Activated CD8-positive, alpha-beta memory T cell treated with anti-CD3 and anti-CD28 coated beads, Interleukin-2, amount 50 U/mL, for 4 hours (primary cell): ENCODE results near the gene EEFSEC.

Experiments used
- DNase-seq: peaks from one replicate; pipeline ENCODE4 v3.0.0-alpha.2; 2020

Gene EEFSEC

GRCh38 chr3:128376516-128376915, 223.2 kb downstream of the EEFSEC start:
- DNase-seq = no peak

- no peak for DNase-seq
These were observed 225.5 kb downstream of the EEFSEC start for GRCh38 chr3:128378631-128379347.

- no peak for DNase-seq
These were observed 226.3 kb downstream of the EEFSEC start for GRCh38 chr3:128379367-128380160.

DNA sequence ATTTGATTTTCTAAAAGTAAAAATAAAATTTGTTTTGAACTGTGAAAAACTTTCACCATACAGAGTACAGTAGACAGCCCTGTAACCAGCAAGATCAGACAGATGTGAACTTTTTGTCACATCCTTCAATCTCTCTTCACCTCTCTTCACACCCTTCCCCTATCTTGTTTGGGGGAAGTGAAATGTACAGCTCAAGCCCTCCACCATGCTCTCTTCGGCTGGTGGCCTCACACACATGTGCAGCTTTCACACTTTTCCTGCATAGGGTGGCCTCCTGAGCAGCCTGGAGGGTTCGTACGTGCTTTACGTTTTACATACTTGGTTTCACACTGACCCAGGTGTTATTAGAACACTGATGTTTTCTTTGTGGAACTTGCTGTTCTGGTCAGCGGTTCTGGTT, 227.0 kb downstream of the EEFSEC start:
- DNase-seq = no peak

GRCh38 chr3:128380719-128381118, 227.4 kb downstream of the EEFSEC start:
- DNase-seq = no peak

GRCh38 chr3:128381609-128382008, 228.3 kb downstream of the EEFSEC start:
- DNase-seq = no peak

- DNase-seq = no peak
These were observed 229.0 kb downstream of the EEFSEC start for GRCh38 chr3:128382221-128382807.

DNA sequence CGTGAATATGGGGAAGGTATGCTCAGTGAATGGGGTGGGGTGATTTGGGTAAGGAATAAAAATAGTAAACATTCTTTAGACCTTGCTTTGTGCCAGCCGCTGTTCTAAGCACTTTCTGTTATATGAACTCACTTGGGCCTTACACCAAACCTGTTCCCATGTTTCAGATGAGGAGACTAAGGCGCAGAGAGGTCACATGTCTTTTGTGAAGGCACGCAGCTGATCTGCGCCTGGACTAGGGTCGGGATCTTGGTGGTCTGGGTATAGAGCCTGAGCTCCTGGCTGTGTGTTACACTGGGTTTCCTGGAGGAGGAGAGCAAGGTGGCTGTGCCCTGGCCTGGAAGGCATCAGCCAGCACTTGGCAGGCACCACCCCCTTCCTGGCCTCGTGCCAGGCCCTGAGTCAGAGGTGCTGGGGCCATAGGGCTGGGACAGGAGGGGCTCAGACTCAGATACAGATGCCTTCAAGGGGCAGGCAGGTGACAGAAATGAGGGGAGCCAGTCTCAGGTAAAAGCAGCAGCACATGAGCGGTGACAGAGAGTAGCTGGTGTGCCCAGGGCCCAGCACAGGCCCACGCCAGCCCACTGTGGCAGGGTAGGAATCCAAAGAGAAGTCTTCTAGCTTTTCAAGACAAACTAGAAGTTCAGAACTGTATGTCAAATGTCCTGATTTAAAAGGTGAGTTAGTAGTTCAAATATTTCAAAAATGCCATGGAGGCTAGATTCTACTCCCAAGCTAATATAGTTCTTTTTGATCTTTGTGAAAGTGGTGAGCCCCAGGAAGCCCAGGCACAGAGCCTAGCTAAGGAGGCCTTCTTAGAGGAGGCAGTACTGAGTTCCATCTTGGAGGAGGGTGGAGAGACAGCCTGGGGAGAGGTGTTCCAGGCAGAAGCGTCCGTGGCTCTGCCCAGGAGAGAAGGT, 230.3 kb downstream of the EEFSEC start:
- DNase-seq = peak; percentile 70

DNA sequence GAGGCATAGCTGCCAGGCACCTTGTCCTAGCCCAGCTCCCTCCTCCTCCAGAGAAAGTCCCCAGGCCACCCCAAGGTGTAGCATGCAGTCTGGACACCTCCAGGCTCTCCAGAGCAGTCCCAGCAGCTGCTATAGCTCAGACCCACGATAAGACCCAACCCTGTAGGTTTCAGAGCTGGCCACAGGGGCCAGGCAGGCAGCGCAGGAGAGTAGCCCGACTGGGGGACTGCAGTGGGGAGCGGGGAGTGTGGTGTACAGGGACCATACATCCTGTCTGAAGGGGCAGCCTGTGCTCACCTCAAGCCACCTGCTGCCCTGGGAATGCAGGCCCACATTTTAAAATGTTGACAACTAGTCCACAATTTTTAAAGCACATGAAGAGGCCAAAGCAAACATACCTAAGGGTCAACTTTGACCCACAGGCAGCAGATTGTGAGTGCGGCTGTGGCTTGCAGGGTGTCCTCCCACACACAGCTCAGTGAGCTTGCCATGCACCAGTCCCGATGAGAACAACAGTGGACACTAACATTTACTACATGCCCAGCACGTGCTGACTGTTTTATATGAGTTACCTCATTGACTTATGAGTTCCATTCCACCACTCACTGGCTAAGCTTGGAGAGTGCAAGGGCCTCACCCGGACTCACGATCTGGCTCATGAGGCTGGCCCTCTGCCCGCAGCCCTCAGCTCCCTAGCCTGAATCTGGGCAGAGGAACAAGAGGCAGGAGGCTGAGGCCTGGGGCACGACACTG, 232.0 kb downstream of the EEFSEC start:
- DNase-seq = no peak

DNA sequence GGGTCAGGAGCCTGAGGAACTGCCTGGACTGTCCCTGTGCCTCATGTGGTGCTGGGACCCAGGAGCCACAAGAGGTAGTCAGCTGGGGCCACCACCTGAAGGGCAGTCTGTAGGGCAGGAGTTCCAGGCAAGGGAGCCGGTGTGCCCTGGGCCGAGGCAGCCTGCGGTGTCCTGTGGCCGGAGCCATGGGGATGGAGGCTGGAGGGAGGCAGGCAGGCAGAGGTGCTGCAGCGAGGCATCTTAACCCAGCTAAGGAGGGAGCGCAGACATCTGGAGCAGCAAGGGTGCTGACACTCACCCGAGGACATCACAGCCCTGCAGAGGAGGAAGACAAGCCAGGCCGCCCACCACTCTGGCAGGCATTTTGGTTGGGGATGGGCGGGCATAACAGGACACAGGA, 235.7 kb downstream of the EEFSEC start:
- DNase-seq = no peak

DNA sequence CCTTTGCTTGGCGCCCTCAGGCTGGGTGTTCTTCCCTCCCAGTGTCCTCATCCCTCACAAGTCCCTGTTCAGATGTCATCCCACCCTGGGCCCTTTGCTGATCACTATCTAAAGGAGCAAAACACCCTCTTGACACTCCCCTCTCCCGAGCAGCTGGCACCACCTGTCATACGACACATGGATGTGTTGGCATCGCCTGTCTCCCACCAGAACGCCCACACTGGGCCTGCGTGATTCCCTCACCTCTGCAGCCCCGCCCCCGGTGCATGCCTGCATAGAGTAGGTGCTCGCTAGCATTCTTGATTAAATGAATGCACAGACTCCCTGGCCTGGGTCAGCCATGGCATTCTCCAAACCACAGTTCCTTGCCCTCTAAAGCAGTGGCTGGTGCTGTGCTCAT, 237.6 kb downstream of the EEFSEC start:
- no peak for DNase-seq

DNA sequence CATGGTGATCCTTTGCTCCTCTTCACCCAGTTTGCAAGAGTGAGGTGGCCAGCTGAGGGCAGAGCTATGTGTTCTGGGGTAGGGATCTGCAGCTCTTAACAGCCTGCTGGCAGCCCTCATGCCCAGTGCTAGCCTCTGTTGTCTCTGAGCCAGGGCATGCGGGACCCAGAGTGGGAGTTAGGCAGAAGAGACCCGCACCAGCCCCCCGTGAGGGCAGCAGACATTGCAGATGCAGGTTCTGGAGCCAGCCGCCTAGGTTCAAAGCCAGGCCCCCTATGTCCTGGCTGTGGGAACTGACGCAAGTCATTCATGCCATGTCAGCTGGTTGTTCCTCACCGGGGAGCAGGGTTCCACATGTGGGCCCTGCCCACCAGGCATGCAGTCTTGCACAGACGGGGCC, 238.7 kb downstream of the EEFSEC start:
- DNase-seq = no peak

DNA sequence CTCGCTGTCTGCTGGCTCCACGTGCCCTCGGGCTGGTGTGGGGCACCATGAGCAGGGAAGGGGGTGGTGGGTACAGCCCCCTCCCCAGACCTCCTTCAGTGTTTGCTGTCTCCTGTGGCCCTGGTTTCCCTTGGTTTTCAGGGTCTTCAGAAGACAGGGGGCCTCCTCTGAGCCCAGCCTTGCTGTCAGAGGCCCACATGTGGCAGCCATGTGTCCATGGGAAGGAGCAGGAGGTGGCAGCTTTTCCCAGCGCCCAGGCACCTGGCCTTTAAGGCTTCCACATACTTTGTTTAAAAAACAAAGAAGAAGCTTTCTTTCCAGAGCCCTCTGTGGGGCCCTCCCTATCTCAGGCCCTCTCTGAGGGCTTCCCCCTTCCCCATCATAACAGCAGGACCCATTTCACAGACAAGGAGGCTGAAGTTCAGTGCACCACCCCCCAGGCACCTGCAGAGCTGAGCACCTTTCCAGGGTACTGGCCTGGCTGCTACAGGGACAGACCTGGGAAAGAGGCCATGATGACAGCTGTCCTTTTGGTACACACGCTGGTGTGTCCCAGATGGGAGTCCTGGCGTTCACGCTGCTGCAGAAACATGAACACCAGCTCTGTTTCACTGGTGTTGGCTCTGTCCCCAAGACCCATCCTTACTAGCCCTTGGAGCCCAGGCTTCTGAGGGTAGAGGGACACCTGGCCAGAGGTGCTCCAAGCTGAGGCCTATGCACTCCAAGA, 239.7 kb downstream of the EEFSEC start:
- DNase-seq = no peak

GRCh38 chr3:128394033-128394432, 240.8 kb downstream of the EEFSEC start:
- DNase-seq = no peak

DNA sequence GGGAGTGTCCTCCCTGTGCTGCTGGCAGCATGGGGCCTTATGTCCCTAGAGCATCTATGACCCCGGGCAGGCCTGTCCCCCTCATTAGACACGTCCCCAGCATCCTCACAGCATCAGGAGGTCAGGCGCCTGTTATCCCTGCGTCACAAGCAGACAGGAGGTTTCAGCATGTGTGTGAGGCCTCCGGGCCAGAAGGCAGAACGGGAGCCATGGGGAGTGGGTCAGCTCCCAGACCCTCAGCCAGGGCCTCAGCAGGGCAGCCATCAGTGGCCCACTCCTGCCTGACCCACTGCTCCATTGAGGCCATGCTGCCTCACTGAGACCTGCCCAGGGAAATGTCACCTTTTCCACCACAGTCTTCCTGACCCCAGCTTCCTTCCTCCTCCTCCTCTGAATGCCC, 241.8 kb downstream of the EEFSEC start:
- no peak for DNase-seq

DNA sequence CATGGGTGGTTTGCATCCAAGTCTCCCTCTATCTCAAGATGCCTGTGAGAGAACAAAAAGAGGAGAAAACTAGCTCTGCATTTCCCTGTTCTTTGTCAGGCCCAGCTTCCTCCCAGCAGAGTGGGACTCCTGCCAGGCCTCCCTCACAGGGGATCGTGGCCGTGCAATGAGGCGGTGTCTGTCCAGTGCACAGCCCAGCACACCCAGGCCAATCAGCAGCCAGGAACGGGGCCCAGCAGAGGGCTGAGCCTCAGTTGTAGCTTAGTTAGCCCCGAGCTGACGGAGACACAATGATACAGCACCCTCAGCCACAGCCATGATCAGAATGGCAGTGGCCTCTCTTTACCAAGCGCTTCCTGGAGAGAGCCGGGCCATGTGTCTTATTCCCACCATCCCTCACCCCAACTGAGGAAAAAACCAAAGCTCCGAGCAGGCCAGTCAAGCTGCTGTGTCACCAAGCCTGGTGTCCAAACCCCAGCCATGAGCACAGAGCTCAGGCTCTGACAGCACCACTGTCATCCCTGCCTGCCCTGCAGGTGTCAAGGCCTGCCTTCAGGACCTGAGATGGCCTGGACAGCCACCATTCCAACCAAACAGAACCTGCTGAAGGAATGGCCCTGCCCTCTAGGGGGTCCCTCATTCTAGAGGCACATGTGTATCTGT, 242.3 kb downstream of the EEFSEC start:
- DNase-seq = no peak

DNA sequence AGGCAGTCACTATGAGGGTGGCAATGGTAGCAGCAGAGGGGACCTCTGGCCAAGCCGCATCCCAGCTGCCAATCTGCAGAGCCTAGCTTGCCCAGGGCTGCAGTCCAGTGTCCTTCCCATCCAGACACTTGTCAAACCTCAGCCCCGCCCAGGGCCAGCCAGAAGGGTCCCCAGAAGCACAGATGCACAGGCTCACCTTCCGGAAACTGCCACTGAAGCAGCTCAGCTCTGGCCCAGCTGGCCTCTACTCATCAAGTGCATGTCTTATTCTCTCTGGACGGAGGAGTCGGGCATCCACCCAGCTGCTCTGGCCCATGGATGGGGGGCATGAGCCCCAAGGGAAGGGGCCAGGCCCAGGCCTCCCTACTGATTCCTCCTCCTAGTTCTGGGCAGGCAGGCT, 244.2 kb downstream of the EEFSEC start:
- DNase-seq = no peak

- DNase-seq = no peak
These were observed 245.3 kb downstream of the EEFSEC start for GRCh38 chr3:128398586-128398985.

- no peak for DNase-seq
These were observed 246.1 kb downstream of the EEFSEC start for GRCh38 chr3:128399221-128399915.

- DNase-seq = no peak
These were observed 247.4 kb downstream of the EEFSEC start for GRCh38 chr3:128400671-128401070.
